ENCODE data around the gene MYL7. TPM values are rescaled to one million over a fixed set of nuclear protein-coding genes. Genes with fewer than 3 reads are reported as not detected.

The MYL7 gene
- total and polyA plus RNA-seq, 4 donors, result 0.66 to 4.5 (median 2.2) TPM; not detected in 1

- no peak overlapping the region for H3K27ac ChIP-seq (ENCODE audit: low read depth, low read length)
- DNase-seq (ENCODE audit: low read depth in 4 of 6, low spot score in 6 of 6), result peak in 1 of 6 donors; percentile 35
- 80% methylated on average over 9 of the region's 12 CpGs for WGBS (ENCODE audit: insufficient coverage)
- no peaks in the 10 kb centered on the region for H3K9me3 ChIP-seq (ENCODE audit: control insufficient read depth, insufficient read depth, low read length)
- peaks cover 12% of the 10 kb centered on the region for H3K4me1 ChIP-seq (ENCODE audit: control insufficient read depth, insufficient read depth, low read length)
- H3K27me3 ChIP-seq (ENCODE audit: control insufficient read depth, insufficient read depth, low read length), result no peaks in the 10 kb centered on the region
- H3K4me3 ChIP-seq (ENCODE audit: low read depth, low read length), result no peak overlapping the region
- no peaks in the 10 kb centered on the region for H3K36me3 ChIP-seq (ENCODE audit: control insufficient read depth, insufficient read depth, low read length)
Measured at GRCh38 chr7:44158873-44159631, 17.9 kb upstream of the MYL7 start.

DNA sequence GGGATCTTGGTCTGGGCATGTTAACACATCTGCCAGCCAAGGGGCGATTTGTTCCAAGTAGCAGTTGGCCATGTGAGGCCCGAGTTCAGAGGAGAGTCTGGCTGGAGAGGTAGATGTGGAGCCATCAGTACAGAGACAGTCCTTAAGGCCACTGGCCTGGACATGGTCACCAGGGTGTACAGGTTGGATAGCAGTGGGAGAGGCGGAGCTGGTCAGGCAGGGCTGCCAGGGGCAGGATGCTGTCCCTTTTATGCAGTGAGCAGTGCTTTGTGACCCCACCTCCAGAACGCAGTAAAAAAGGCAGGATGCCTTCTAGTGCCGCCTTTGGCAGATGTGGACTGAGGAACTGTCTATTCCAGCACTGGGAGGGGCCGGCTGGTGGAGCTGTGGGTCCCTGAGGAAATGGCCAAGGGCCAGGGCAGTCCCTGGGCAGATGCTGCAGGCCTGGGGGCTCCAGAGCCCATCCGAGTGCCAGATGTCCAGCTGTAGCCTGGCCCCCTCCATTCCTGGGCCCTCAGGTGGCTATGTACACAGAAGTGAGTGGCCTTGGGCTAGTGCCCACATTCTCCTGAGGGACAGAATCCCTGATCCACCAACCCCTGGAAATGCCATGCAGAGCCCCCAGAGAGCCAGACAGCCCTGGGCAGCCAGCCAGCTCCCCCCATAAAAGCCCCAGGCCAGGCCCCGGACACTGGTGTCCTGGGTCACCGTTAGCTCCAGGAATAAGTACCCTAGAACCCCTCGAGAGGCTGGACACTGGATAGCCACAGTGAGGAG, 17.2 kb upstream of the MYL7 start:
- H3K9me3 ChIP-seq (ENCODE audit: control insufficient read depth, insufficient read depth, low read length), result no peaks in the 10 kb centered on the region
- H3K36me3 ChIP-seq (ENCODE audit: control insufficient read depth, insufficient read depth, low read length), result no peaks in the 10 kb centered on the region
- no peaks in the 10 kb centered on the region for H3K27me3 ChIP-seq (ENCODE audit: control insufficient read depth, insufficient read depth, low read length)
- no peak for DNase-seq (ENCODE audit: low read depth in 4 of 6, low spot score in 6 of 6)
- no peak overlapping the region for H3K27ac ChIP-seq (ENCODE audit: low read depth, low read length)
- peaks cover 12% of the 10 kb centered on the region for H3K4me1 ChIP-seq (ENCODE audit: control insufficient read depth, insufficient read depth, low read length)
- H3K4me3 ChIP-seq (ENCODE audit: low read depth, low read length), result no peak overlapping the region
- 65% methylated on average over 10 of the region's 10 CpGs for WGBS (ENCODE audit: insufficient coverage)

GRCh38 chr7:44157116-44158080, 16.3 kb upstream of the MYL7 start:
- 67% methylated on average over 15 of the region's 15 CpGs for WGBS (ENCODE audit: insufficient coverage)
- Histone ChIP-seq H3K36me3 (ENCODE audit: control insufficient read depth, insufficient read depth, low read length) (no peaks in the 10 kb centered on the region), H3K27ac (ENCODE audit: low read depth, low read length) (no peak overlapping the region), H3K27me3 (ENCODE audit: control insufficient read depth, insufficient read depth, low read length) (no peaks in the 10 kb centered on the region), H3K9me3 (ENCODE audit: control insufficient read depth, insufficient read depth, low read length) (no peaks in the 10 kb centered on the region), H3K4me3 (ENCODE audit: low read depth, low read length) (no peak overlapping the region), H3K4me1 (ENCODE audit: control insufficient read depth, insufficient read depth, low read length) (peaks cover 12% of the 10 kb centered on the region)
- no peak for DNase-seq (ENCODE audit: low read depth in 4 of 6, low spot score in 6 of 6)

- Histone ChIP-seq H3K4me3 (ENCODE audit: low read depth, low read length) (no peak overlapping the region), H3K36me3 (ENCODE audit: control insufficient read depth, insufficient read depth, low read length) (peaks cover 3% of the 10 kb centered on the region), H3K27me3 (ENCODE audit: control insufficient read depth, insufficient read depth, low read length) (no peaks in the 10 kb centered on the region), H3K27ac (ENCODE audit: low read depth, low read length) (no peak overlapping the region), H3K9me3 (ENCODE audit: control insufficient read depth, insufficient read depth, low read length) (no peaks in the 10 kb centered on the region), H3K4me1 (ENCODE audit: control insufficient read depth, insufficient read depth, low read length) (peaks cover 12% of the 10 kb centered on the region)
- 86% methylated on average over 2 of the region's 4 CpGs for WGBS (ENCODE audit: insufficient coverage)
- DNase-seq (ENCODE audit: low read depth in 4 of 6, low spot score in 6 of 6), result no peak
Measured at GRCh38 chr7:44156453-44157010, 15.4 kb upstream of the MYL7 start.

GRCh38 chr7:44155191-44156185, 14.4 kb upstream of the MYL7 start:
- Histone ChIP-seq H3K27me3 (ENCODE audit: control insufficient read depth, insufficient read depth, low read length) (no peaks in the 10 kb centered on the region), H3K4me1 (ENCODE audit: control insufficient read depth, insufficient read depth, low read length) (peaks cover 12% of the 10 kb centered on the region), H3K36me3 (ENCODE audit: control insufficient read depth, insufficient read depth, low read length) (peaks cover 5% of the 10 kb centered on the region), H3K27ac (ENCODE audit: low read depth, low read length) (no peak overlapping the region), H3K4me3 (ENCODE audit: low read depth, low read length) (no peak overlapping the region), H3K9me3 (ENCODE audit: control insufficient read depth, insufficient read depth, low read length) (no peaks in the 10 kb centered on the region)
- WGBS (ENCODE audit: insufficient coverage), result 90% methylated on average over 7 of the region's 8 CpGs
- peak in 1 of 6 donors; percentile 38 for DNase-seq (ENCODE audit: low read depth in 4 of 6, low spot score in 6 of 6)

GRCh38 chr7:44154703-44155102, 13.6 kb upstream of the MYL7 start:
- Histone ChIP-seq H3K4me1 (ENCODE audit: control insufficient read depth, insufficient read depth, low read length) (peaks cover 12% of the 10 kb centered on the region), H3K9me3 (ENCODE audit: control insufficient read depth, insufficient read depth, low read length) (no peaks in the 10 kb centered on the region), H3K27ac (ENCODE audit: low read depth, low read length) (no peak overlapping the region), H3K4me3 (ENCODE audit: low read depth, low read length) (no peak overlapping the region), H3K27me3 (ENCODE audit: control insufficient read depth, insufficient read depth, low read length) (no peaks in the 10 kb centered on the region), H3K36me3 (ENCODE audit: control insufficient read depth, insufficient read depth, low read length) (peaks cover 5% of the 10 kb centered on the region)
- no CpG with 5 or more reads among the region's 3 CpGs for WGBS (ENCODE audit: insufficient coverage)
- peak in 1 of 6 donors; percentile 2 for DNase-seq (ENCODE audit: low read depth in 4 of 6, low spot score in 6 of 6)

DNA sequence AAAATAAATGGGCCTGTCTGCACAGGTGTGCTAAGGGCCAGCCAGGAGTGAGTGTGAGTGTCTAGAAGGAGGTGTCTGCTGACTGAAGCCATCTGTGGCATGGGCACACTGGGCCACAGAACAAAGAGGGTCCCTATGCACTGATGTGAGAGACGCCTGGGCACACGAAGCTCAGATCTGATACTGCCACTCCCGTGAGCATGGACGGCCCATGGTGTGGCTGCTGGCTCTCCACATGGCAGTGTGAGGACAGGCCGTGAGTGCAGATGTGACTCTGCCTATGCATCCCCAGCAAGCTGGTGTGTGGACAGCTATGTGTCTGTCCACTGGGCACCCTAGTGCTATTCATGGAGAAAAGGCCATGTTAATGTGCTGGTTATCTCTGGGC, 12.8 kb upstream of the MYL7 start:
- Histone ChIP-seq H3K27me3 (ENCODE audit: control insufficient read depth, insufficient read depth, low read length) (no peaks in the 10 kb centered on the region), H3K4me1 (ENCODE audit: control insufficient read depth, insufficient read depth, low read length) (peaks cover 12% of the 10 kb centered on the region), H3K9me3 (ENCODE audit: control insufficient read depth, insufficient read depth, low read length) (no peaks in the 10 kb centered on the region), H3K4me3 (ENCODE audit: low read depth, low read length) (no peak overlapping the region), H3K27ac (ENCODE audit: low read depth, low read length) (no peak overlapping the region), H3K36me3 (ENCODE audit: control insufficient read depth, insufficient read depth, low read length) (peaks cover 5% of the 10 kb centered on the region)
- no peak for DNase-seq (ENCODE audit: low read depth in 4 of 6, low spot score in 6 of 6)
- 93% methylated on average over 5 of the region's 5 CpGs for WGBS (ENCODE audit: insufficient coverage)

- Histone ChIP-seq H3K36me3 (ENCODE audit: control insufficient read depth, insufficient read depth, low read length) (peaks cover 5% of the 10 kb centered on the region), H3K4me1 (ENCODE audit: control insufficient read depth, insufficient read depth, low read length) (peaks cover 6% of the 10 kb centered on the region), H3K4me3 (ENCODE audit: low read depth, low read length) (no peak overlapping the region), H3K27me3 (ENCODE audit: control insufficient read depth, insufficient read depth, low read length) (no peaks in the 10 kb centered on the region), H3K27ac (ENCODE audit: low read depth, low read length) (no peak overlapping the region), H3K9me3 (ENCODE audit: control insufficient read depth, insufficient read depth, low read length) (no peaks in the 10 kb centered on the region)
- DNase-seq (ENCODE audit: low read depth in 4 of 6, low spot score in 6 of 6), result no peak
- 78% methylated on average over 18 of the region's 22 CpGs for WGBS (ENCODE audit: insufficient coverage)
Measured at GRCh38 chr7:44152971-44153947, 12.1 kb upstream of the MYL7 start.
